GM19099 (cell line): ENCODE measurements around the gene MAD1L1.

Experiments used
- POLR2A ChIP-seq: IDR thresholded peaks from 3 replicates; pipeline ENCODE4 v1.6.1; 2011; ENCODE audit warnings: low read depth; ENCODE audit not compliant: insufficient read length; ENCODE audit errors: extremely low read depth

The MAD1L1 gene

DNA sequence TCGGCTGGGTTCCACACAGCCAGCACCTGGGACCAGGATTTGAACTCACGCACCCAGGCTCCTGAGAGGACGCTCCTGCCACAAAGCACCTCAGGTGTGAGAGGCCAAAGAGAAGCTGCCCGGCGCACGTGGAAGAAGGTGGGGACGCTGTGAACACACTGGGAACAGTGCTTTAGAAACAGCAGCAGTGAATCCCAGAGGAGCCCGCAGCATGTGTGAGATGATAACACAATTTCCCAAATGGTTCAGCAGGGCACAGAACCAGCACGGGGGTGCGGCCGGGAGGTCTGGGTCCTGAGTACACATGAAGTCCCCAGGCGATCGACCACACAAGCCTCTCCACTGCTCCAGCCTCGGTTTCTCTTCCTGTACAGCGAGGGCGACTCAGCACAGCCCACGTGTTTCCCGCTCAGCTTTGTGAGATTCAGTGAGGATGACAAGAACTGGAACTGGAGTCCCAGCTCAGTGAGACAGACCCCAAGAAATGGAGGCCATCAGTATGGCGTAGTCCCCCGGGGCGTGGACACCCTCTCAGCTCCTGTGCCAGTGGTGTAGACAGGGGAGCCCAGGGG, 188.3 kb downstream of the MAD1L1 start:
- no peak for TF ChIP-seq POLR2A

GRCh38 chr7:2043316-2044039, 189.3 kb downstream of the MAD1L1 start:
- no peak for TF ChIP-seq POLR2A

GRCh38 chr7:2042650-2043049, 190.1 kb downstream of the MAD1L1 start:
- no peak for TF ChIP-seq POLR2A

GRCh38 chr7:2041496-2042367, 191.0 kb downstream of the MAD1L1 start:
- no peak for TF ChIP-seq POLR2A

GRCh38 chr7:2040893-2041270, 191.9 kb downstream of the MAD1L1 start:
- TF ChIP-seq POLR2A = no peak

GRCh38 chr7:2040201-2040892, 192.4 kb downstream of the MAD1L1 start:
- no peak for TF ChIP-seq POLR2A

GRCh38 chr7:2038931-2039728, 193.6 kb downstream of the MAD1L1 start:
- TF ChIP-seq POLR2A = no peak

DNA sequence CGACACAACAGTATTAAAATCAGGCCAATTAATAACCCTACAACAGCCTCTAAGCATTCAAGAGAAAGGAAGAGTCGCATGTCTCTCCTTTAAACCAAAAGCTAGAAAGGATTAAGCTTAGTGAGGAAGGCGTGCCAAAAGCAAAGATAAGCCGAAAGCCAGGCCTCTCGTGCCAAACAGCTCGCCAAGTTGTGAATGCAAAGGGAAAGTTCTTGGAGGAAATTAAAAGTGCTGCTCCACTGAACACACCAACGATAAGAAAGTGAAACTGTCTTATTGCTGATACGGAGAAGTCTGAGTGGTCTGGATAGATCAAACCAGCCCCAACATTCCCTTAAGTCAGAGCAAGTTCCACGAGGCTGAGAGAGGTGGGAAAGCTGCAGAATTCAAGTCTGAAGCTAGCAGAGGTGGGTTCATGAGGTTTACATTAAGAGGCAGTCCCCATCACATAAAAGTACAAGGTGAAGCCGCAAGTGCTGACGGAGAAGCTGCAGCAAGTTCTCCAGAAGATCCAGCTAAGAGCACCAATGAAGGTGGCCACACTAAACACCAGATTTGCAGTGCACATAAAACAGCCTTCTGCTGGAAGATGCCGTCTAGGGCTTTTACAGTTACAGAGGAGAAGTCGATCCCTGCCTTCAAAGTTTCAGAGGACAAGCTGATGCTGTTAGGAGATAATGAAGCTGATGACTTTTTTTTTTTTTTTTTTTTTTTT, 194.8 kb downstream of the MAD1L1 start:
- TF ChIP-seq POLR2A = no peak

DNA sequence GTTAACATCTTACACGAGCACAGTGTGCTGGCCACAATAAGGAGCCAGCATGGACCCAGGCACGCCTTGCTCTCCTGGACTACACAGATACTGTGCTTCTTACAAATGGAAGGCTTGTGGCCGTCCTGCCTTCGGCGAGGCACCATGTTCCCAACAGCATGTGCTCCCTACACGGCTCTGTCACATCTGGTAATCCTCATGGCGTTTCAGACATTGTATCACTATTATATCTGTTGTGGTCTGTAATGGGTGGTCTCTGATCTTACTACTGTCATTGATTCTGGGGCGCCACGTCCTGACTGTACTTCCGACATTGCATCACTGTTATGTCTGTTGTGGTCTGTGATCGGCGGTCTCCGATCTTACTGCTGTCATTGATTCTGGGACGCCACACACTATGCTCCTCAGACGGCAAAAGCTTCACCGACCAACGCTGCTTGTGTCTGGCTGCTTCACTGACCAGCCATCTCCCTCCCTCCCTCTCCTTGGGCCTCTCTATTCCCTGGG, 195.4 kb downstream of the MAD1L1 start:
- no peak for TF ChIP-seq POLR2A

DNA sequence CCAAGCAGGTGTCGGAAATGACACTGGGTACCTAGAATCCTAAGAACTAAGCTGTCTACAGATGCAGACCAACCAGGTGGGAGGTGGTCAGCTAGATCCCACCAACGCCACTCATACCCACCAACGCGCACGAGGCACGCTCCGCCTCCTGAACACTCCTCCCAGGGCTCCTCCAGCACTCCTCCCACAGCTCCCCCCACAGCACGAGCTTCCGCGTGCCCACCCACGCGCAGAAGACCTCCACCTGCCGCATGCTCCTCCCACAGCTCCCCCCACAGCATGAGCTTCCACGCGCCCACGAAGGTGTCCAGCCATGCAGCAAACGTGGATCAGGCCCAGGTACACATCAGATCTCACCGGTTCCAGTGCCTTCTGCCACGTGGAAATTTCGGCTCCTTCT, 196.0 kb downstream of the MAD1L1 start:
- TF ChIP-seq POLR2A = no peak

- TF ChIP-seq POLR2A = no peak
Measured at GRCh38 chr7:2034291-2035201, 198.2 kb downstream of the MAD1L1 start.

- no peak for TF ChIP-seq POLR2A
Measured at GRCh38 chr7:2033586-2034135, 199.1 kb downstream of the MAD1L1 start.
